GM12801 (cell line): ENCODE results near the gene CALCOCO1.

Source experiments
- CTCF ChIP-seq: IDR thresholded peaks from one replicate; pipeline ENCODE4 v1.5.1; 2011; ENCODE audit warnings: control low read depth; ENCODE audit not compliant: insufficient read length; ENCODE audit errors: extremely low read depth

CALCOCO1 gene

GRCh38 chr12:53667080-53667479 is 60.2 kb downstream of the CALCOCO1 start:
- TF ChIP-seq CTCF, result no peak

- TF ChIP-seq CTCF, result no peak
Measured at GRCh38 chr12:53664936-53665335, 62.3 kb downstream of the CALCOCO1 start.

GRCh38 chr12:53664191-53664590 is 63.1 kb downstream of the CALCOCO1 start:
- TF ChIP-seq CTCF, result no peak

- TF ChIP-seq CTCF, result no peak
Measured at GRCh38 chr12:53660041-53660440, 67.2 kb downstream of the CALCOCO1 start.

- no peak for TF ChIP-seq CTCF
Measured at GRCh38 chr12:53659571-53659981, 67.7 kb downstream of the CALCOCO1 start.

- no peak for TF ChIP-seq CTCF
Measured at GRCh38 chr12:53659011-53659551, 68.2 kb downstream of the CALCOCO1 start.
